Activated CD8-positive, alpha-beta memory T cell treated with anti-CD3 and anti-CD28 coated beads for 24 hours (primary cell): ENCODE data around the gene PRKN.

Experiments
- DNase-seq: peaks from one replicate; pipeline ENCODE4 v3.0.0-alpha.2; 2020

Gene PRKN

GRCh38 chr6:162671580-162672165 is 55.9 kb downstream of the PRKN start:
- DNase-seq = no peak

- DNase-seq = no peak
These were observed 57.2 kb downstream of the PRKN start for GRCh38 chr6:162670345-162670744.

GRCh38 chr6:162666246-162666645 is 61.3 kb downstream of the PRKN start:
- DNase-seq = no peak

GRCh38 chr6:162653808-162654207 is 73.8 kb downstream of the PRKN start:
- DNase-seq = no peak

- no peak for DNase-seq
These were observed 76.1 kb downstream of the PRKN start for GRCh38 chr6:162651505-162651904.

GRCh38 chr6:162649271-162649670 is 78.3 kb downstream of the PRKN start:
- no peak for DNase-seq

GRCh38 chr6:162644153-162644552 is 83.4 kb downstream of the PRKN start:
- DNase-seq = no peak

GRCh38 chr6:162640756-162641155 is 86.8 kb downstream of the PRKN start:
- no peak for DNase-seq

- DNase-seq = no peak
These were observed 87.6 kb downstream of the PRKN start for GRCh38 chr6:162639951-162640350.

- no peak for DNase-seq
These were observed 88.5 kb downstream of the PRKN start for GRCh38 chr6:162638931-162639574.

- no peak for DNase-seq
These were observed 90.2 kb downstream of the PRKN start for GRCh38 chr6:162637317-162637716.

GRCh38 chr6:162636167-162636566 is 91.4 kb downstream of the PRKN start:
- DNase-seq = no peak

GRCh38 chr6:162631546-162631945 is 96.0 kb downstream of the PRKN start:
- no peak for DNase-seq

GRCh38 chr6:162630069-162630468 is 97.5 kb downstream of the PRKN start:
- DNase-seq = no peak

- no peak for DNase-seq
These were observed 99.7 kb downstream of the PRKN start for GRCh38 chr6:162627825-162628224.

- no peak for DNase-seq
These were observed 100.2 kb downstream of the PRKN start for GRCh38 chr6:162627362-162627761.

GRCh38 chr6:162626869-162627268 is 100.7 kb downstream of the PRKN start:
- DNase-seq = no peak

- no peak for DNase-seq
These were observed 101.6 kb downstream of the PRKN start for GRCh38 chr6:162625846-162626540.

- DNase-seq = no peak
These were observed 105.0 kb downstream of the PRKN start for GRCh38 chr6:162622572-162622971.

GRCh38 chr6:162621246-162621645 is 106.3 kb downstream of the PRKN start:
- no peak for DNase-seq

GRCh38 chr6:162620073-162620472 is 107.5 kb downstream of the PRKN start:
- no peak for DNase-seq

GRCh38 chr6:162618448-162619002 is 109.0 kb downstream of the PRKN start:
- DNase-seq = no peak

GRCh38 chr6:162615016-162615705 is 112.4 kb downstream of the PRKN start:
- DNase-seq = no peak
